GM21737 (cell line): ENCODE data around the gene PLLP.

Experiments
- ATAC-seq: cut with Tn5 transposase; IDR thresholded peaks from one replicate; pipeline ENCODE4 v1.9.1; 2021; ENCODE audit warnings: mild to moderate bottlenecking, moderate library complexity; ENCODE audit not compliant: unreplicated experiment

PLLP gene

GRCh38 chr16:57257455-57258070, 26.9 kb downstream of the PLLP start:
- ATAC-seq = no peak

GRCh38 chr16:57256601-57257395, 27.7 kb downstream of the PLLP start:
- ATAC-seq = no peak

GRCh38 chr16:57255686-57256415, 28.6 kb downstream of the PLLP start:
- ATAC-seq = no peak

GRCh38 chr16:57253466-57253865, 31.0 kb downstream of the PLLP start:
- ATAC-seq = no peak

GRCh38 chr16:57252148-57252721, 32.2 kb downstream of the PLLP start:
- ATAC-seq = no peak

- ATAC-seq = no peak
Observed at GRCh38 chr16:57251352-57251751, 33.1 kb downstream of the PLLP start.

- peak; percentile 14 for ATAC-seq
Observed at GRCh38 chr16:57245472-57246113, 38.9 kb downstream of the PLLP start.

- peak; percentile 96 for ATAC-seq
Observed at GRCh38 chr16:57244767-57245471, 39.6 kb downstream of the PLLP start, which contains the start of gene ARL2BP. Gene ARL2BP (plus strand): TSS chr16:57245259. CDS start chr16:57245368, 109 bp downstream.

- ATAC-seq = no peak
Observed at GRCh38 chr16:57244463-57244766, 40.1 kb downstream of the PLLP start.

- ATAC-seq = no peak
Observed at GRCh38 chr16:57242650-57243049, 41.8 kb downstream of the PLLP start.

GRCh38 chr16:57240851-57241250, 43.6 kb downstream of the PLLP start:
- no peak for ATAC-seq

- no peak for ATAC-seq
Observed at GRCh38 chr16:57239107-57239506, 45.4 kb downstream of the PLLP start.

GRCh38 chr16:57238682-57239081, 45.8 kb downstream of the PLLP start:
- no peak for ATAC-seq

- no peak for ATAC-seq
Observed at GRCh38 chr16:57236022-57236350, 48.5 kb downstream of the PLLP start.

- no peak for ATAC-seq
Observed at GRCh38 chr16:57235128-57236021, 49.1 kb downstream of the PLLP start.

- ATAC-seq = no peak
Observed at GRCh38 chr16:57234707-57235092, 49.8 kb downstream of the PLLP start.

- no peak for ATAC-seq
Observed at GRCh38 chr16:57233944-57234706, 50.3 kb downstream of the PLLP start.

GRCh38 chr16:57231821-57232350, 52.6 kb downstream of the PLLP start:
- no peak for ATAC-seq

GRCh38 chr16:57229079-57229478, 55.4 kb downstream of the PLLP start:
- ATAC-seq = no peak
